Aorta (tissue), 4 donors: Measurements from ENCODE around the gene GPC5. TPM values are rescaled to one million over a fixed set of nuclear protein-coding genes. Genes with fewer than 3 reads are reported as not detected.

ENCODE experiments used
- microRNA-seq, 2 donors: library from miRNA; unstranded; fragments of <30 nt; microRNA quantifications; one replicate each; pipeline ENCODE4 v1.2.0, GENCODE V29; 2020
- polyA plus RNA-seq, 2 donors: library from polyadenylated mRNA; stranded (reverse); fragments of 200-250 nt; gene quantifications; one replicate each; pipeline ENCODE4 v1.2.3, GENCODE V29; 2013
- total RNA-seq, 2 donors: library from RNA; stranded (reverse); fragmentation: NEBNext Ultra II Directional; extraction: Animal tissue kit (Norgen Biotek cat#: 25700); gene quantifications; one replicate each; pipeline ENCODE4 v1.2.1, GENCODE V29; 2021
- donor health status: healthy with polysubstance abuse.
- donor health status: Bipolar disorder and iron deficiency.
- donor health status: DM: no; HTN: no; CAD: no.
- donor health status: DM: yes; HTN: yes; CAD: no.

The GPC5 gene
- total and polyA plus RNA-seq, 4 donors = 0.97 to 1.5 TPM; not detected in 2

Small RNA genes within 50 kb of the gene (microRNA-seq; reads per million reads assigned to microRNA genes)
- gene MIR548AS = 0 reads per million in 2 donors

Other genes with a start within 250 kb of the GPC5 start
- gene MIR17HG, start 50.9 kb upstream of the GPC5 start, total RNA-seq = 1 to 10 TPM; 5.0 to 7.7 TPM
- gene MIR17HG, start 50.9 kb upstream of the GPC5 start, polyA plus RNA-seq = 1 to 10 TPM; 1.0 to 2.6 TPM